ENCODE data around the gene IP6K2.
A peak's percentile ranks its signal among the peaks of the same experiment; 100 is the strongest.
"Not testable (repeated sequence)": the region's sequence is repeated elsewhere in the genome, so short reads cannot be mapped to it uniquely, and the experiment has no call there.

Gene IP6K2

DNA sequence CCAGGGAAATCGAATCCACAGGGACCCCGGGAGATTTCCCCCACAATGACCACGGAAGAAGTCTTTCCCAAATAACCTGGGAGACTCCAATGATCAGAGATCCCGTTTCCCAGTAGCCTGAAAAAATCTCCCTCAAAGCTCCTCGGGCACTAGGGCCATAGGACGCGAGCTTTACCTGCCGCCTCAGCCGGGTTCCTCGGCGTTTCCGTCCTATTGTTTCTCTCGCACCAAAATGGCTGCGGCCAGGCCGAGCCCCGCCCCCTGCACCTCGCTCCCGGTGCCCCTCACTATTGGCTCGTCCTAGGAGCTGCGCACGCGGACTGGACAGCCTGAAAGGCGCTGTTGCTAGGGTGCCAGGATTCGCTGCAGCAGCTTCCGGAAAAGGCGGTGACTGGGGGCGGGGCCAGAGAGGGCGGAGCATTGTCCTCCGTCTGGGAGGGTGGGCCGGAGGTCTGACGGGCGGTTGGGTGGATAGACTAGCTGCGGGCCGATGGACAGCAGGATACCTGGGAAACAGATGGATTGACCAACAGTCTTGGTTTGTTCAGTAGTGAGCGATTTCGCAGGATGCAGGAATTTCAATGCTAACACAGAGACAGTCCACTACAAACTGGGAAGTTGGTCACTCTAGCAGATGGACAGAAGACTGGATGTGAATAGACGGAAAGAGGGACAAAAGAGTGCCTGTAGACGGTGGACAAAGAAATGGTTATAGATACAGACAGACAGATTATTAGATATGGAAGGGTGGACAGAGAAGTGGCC lies at the start of gene IP6K2:
Gene IP6K2 (minus strand): TSS at position 240 of the 765 bp plus-strand sequence. CDS start 21,930 bp downstream, outside the sequence.
- peak; percentile 98 for DNase-seq (ENCODE audit: low spot score)

DNA sequence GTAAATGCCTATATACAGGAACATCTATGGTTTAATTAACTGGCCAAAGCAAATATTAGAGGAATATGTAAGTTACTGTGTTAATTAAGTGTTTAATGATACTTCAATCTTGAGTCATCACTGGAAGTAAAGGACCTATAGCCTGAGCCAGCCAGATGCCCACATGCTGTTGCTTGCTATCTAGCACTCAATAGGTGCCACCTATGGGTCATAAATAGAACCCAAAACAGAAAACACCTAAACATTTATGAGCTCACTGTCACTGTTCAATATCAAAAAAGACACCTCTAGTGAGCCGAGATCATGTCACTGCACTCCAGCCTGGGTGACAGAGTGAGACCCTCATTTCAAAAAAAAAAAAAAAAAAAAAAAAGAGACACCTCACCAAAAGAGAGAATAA lies 48.4 kb upstream of the IP6K2 start:
- peak; percentile 54 for DNase-seq (ENCODE audit: low spot score)

- DNase-seq (ENCODE audit: low spot score) = no peak
Observed at GRCh38 chr3:48762816-48763215, 45.8 kb upstream of the IP6K2 start.

- DNase-seq (ENCODE audit: low spot score) = not testable (repeated sequence)
Observed at GRCh38 chr3:48759991-48760540, 43.0 kb upstream of the IP6K2 start.

DNA sequence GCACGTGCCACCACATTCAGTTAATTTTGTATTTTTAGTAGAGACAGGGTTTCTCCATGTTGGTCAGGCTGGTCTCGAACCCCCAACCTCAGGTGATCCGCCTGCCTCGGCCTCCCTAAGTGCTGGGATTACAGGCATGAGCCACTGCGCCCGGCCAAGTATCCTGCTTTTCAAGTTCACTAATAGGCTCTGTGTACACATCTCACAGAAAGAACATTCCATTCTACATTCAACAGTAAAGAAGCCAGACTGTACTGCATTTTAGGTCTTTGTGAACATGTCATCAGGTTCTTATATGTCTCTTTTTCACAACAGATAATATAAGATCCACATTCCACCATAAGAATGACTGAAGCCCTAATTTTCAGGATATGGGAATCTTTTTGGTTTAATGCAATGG lies 42.5 kb upstream of the IP6K2 start:
- not testable (repeated sequence) for DNase-seq (ENCODE audit: low spot score)

DNA sequence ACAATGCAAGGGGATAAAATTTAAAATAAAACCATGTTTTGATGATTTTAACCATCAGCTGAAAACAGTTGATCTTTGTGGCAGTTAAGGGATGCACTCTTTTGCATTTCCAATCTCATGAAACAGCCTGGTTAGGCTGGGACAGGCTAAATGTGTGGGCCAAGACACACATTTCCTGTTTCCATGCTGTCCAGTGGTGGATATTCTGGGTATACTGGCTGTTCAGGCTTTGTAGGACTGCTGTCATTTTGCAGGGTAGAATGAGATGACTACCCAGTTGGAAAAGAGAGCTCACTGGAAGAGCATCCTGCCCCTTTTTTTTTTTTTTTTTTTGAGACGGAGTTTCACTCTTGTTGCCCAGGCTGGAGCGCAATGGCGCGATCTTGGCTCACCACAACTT lies 42.0 kb upstream of the IP6K2 start:
- no peak for DNase-seq (ENCODE audit: low spot score)

DNA sequence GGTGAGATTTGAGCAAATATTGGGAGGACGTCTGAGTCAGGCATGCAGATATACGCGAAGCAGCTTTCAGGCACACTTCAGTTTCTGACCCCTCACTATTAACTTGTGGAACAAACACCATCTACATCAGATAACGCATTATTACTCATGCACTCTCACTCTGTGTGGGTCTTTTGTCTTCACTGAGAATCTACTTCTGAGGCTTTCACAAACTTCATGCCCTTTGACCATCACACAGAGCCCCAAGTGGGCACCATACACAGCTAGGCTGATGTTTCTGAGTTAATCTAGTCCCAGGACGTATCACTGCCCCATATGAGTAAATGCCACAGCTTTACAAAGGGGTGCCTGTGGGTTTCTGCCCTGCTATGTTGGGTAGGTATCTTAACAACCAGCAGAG lies 39.6 kb upstream of the IP6K2 start:
- DNase-seq (ENCODE audit: low spot score) = no peak

DNA sequence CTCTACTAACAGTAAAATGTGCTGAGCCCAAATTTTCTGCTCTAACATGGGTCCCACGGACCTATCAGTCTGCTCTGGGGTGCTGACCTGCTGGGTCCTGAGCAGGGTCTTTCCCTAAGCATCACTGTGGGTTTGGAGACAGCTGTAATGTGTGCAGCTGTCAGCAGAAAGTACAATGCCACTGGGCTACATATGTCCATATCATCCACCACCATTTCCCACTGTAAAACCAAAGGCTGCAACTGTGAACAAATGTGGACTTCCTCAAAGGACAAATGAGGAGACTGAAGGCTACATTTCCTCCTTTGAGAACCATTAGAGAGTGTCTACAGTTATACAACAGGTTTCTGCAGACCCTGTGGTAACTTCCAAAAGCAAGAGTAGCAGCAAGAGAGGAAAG lies 33.8 kb upstream of the IP6K2 start:
- no peak for DNase-seq (ENCODE audit: low spot score)

DNA sequence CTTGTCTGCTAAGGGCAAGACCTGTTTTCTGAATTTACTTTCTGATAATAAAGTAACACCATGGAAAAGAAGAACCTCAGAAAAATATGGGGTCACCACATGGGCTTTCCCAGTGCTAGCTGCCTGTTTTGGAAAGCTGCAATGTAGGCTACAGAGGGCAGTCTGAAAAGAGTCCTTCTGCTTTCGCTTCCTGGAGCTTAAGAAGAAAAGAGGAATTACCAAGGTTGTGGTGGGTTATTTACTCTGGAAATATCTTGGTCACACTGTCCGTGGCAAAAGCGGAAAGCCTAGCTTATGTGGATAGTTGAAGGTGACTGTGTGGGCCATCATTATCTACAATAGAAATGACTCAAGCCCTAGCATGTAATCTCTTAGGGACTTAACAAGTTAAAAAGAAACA lies 31.7 kb upstream of the IP6K2 start:
- peak; percentile 67 for DNase-seq (ENCODE audit: low spot score)

GRCh38 chr3:48747706-48748105 lies 30.7 kb upstream of the IP6K2 start:
- DNase-seq (ENCODE audit: low spot score) = peak; percentile 61

GRCh38 chr3:48747015-48747615 lies 30.1 kb upstream of the IP6K2 start:
- DNase-seq (ENCODE audit: low spot score) = peak; percentile 93

DNA sequence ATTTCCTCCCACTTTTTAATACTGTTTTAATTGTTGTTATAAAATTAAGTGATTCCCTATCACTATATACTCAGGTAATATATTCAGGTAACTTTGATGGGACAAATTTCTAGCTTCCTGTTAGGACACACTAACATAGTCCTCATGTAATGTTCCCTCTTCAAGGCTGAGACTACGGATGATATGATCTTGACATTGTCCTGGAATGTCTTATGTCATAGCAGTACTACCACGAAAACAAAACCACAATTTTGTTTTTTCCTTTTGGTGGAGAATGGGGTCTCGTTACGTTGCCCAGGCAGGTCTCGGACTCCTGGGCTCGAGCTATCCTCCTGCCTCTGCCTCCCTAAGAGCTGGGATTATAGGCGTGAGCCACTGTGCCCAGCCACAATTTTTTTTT lies 26.8 kb upstream of the IP6K2 start:
- no peak for DNase-seq (ENCODE audit: low spot score)

DNA sequence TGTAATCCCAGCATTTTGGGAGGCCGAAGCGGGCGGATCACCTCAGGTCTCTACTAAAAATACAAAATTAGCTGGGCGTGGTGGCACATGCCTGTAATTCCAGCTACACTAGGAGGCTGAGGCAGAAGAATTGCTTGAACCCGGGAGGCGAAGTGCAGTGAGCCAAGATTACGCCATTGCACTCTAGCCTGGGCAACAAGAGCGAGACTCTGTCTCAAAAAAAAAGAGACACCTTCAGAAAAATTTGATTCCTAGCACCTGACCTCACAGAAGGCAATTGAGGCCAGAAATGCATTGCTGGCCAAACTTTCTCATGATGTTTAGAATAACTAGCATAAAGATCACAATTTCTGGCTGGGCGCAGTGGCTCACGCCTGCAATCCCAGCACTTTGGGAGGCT lies 24.2 kb upstream of the IP6K2 start:
- DNase-seq (ENCODE audit: low spot score) = not testable (repeated sequence)

DNA sequence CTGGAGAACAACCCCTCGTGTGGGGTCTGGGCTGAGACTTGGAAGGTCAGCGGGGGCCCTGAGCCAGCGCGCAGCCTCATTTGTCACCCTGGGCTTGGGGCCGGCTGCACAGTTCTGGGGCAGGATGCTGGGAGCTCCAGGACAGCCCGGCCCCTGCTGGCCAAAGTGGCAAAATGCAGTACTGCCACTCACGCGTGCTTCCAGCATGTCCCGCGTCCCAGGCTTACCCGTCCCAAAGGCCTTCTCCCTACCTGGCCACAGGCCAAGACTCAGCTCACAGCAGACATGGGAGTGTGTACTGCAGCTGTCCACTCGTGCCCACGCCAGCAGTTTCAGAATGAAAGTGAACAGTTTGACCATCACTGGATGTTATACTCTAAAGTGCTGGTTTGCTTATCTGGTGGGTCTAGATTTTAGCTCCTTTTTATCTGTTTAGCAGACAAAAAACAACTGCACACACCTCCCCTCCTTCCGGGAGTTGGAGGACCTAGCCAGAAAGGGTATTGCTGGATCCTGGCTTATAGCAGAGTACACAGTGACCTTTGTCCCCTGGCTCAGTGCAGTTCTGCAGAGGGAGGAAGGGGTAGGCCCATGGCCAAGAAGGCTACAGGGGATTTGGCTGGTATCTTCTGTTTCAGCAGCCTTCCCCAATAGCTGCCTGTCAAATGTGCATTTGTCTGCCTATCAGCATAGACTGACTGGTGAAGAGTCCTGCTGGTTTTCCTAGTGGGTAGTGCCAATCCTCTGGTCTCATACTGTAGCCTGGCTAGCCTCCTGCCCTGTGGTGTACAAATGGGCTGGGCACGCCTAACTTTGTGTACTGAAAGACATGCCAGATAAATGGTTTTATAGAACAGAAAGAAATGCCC lies 23.2 kb upstream of the IP6K2 start:
- peak; percentile 96 for DNase-seq (ENCODE audit: low spot score)

GRCh38 chr3:48739617-48739954 lies 22.6 kb upstream of the IP6K2 start:
- no peak for DNase-seq (ENCODE audit: low spot score)

- DNase-seq (ENCODE audit: low spot score) = no peak
Observed at GRCh38 chr3:48738926-48739616, 22.1 kb upstream of the IP6K2 start.

- no peak for DNase-seq (ENCODE audit: low spot score)
Observed at GRCh38 chr3:48738144-48738536, 21.1 kb upstream of the IP6K2 start.

DNA sequence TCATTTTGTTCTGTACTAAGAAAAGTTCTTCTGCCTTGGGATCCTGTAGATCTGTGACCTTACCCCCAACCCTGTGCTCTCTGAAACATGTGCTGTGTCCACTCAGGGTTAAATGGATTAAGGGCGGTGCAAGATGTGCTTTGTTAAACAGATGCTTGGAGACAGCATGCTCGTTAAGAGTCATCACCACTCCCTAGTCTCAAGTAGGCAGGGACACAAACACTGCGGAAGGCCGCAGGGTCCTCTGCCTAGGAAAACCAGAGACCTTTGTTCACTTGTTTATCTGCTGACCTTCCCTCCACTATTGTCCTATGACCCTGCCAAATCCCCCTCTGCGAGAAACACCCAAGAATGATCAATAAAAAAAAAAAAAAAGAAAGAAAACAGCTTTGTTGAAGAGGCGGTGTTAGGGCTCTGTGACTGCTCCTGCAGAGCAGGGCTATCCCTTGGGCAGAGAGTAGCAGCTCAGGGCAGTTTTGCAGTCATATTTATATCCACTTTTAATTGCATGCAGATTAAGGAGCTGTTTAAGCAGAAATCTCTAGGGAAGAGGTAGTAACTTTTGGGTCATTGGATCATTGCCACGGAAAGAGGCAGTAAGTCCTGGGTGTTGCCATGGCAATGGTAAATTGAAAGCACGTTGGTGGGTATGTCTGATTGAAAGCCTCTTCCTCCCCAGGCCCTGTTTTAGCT lies 18.2 kb upstream of the IP6K2 start:
- DNase-seq (ENCODE audit: low spot score) = not testable (repeated sequence)

- DNase-seq (ENCODE audit: low spot score) = not testable (repeated sequence)
Observed at GRCh38 chr3:48734541-48734940, 17.5 kb upstream of the IP6K2 start.

- DNase-seq (ENCODE audit: low spot score) = not testable (repeated sequence)
Observed at GRCh38 chr3:48733752-48734518, 16.9 kb upstream of the IP6K2 start.

DNA sequence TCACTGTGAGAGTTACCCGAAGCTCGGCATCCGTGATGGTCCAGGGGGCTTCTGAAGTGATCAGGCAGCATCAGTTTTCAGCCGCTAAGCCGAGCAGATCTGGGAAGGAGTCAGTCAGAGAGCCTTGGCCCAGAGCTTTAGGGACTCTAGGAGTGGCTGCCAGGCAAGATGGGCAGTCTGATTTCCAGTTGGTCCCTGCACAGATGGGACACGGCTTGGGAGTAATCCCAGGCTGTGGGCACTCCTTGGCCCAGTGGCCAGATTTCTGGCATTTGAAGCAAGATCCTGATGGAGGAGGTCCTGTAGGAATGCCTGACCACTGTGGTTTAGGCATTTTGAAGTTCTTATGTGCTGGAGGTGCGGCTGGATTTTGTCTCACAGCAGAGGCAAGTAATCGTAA lies 10.5 kb upstream of the IP6K2 start:
- no peak for DNase-seq (ENCODE audit: low spot score)

Data from globus pallidus (tissue), 1 donor.